ENCODE results near the gene GOPC.
"Not testable (repeated sequence)": the region's sequence is repeated elsewhere in the genome, so short reads cannot be mapped to it uniquely, and the experiment has no call there.

The GOPC gene

DNA sequence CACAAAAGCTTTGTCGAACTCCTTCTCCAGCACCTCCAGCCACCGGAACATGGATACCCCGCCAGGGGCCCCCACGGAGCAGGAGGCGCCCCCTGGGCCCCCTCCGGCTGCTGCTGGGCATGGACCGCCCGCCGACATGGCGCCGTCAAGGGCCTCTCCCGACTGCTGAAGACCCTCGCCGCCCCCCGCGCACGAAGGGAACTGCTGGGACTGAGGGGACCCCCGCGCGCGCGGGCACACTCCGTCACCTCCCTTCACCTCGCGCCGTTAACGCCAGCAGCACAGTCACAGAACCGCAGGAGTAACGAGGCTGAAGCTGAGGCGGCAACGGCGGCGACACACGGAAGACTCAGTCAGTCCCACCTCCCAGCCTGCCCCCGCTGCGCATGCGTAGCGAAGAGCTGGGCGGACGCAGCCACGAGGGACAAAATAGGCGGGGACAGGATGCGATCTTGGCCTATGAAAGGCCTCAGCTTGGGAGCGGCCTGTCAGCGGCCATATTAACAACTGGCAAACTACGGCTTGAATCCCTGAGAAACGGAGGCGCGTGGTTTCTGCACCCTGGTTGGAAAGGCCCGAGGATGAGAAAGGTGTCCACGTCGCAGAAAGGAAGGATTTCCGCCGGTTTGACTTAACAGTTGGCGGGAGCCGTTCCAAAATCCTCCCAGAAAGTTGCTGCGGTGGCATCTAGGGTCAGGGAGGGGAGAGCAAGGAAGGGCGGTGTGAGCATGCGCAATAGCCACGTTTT lies at the start of gene GOPC:
Gene GOPC, minus strand, starts transcription at position 361 of the 748 bp plus-strand sequence. Its CDS starts 223 bp downstream, at position 138.
- peak within 1 kb of the TSS; percentile 95 to 97 for H3K27ac ChIP-seq (ENCODE audit: low read depth in 2 of 2, low read length in 2 of 2)
- peak within 1 kb of the TSS; percentile 94 to 97 for H3K9ac ChIP-seq (ENCODE audit: low read depth in 1 of 2, low read length in 2 of 2)
- peak within 1 kb of the TSS; percentile 93 to 98 for H3K4me3 ChIP-seq (ENCODE audit: low read length in 2 of 2)
- no peaks in the 10 kb centered on the region for H3K9me3 ChIP-seq (ENCODE audit: control insufficient read depth in 2 of 2, low read length in 2 of 2)
- no peaks in the 10 kb centered on the region for H3K27me3 ChIP-seq (ENCODE audit: control insufficient read depth in 2 of 2, insufficient read depth in 2 of 2, low read length in 2 of 2)
- peaks cover 0 to 3% of the 10 kb centered on the region in 2 donors for H3K36me3 ChIP-seq (ENCODE audit: control insufficient read depth in 2 of 2, insufficient read depth in 2 of 2, low read length in 2 of 2)
- peaks cover 11 to 32% of the 10 kb centered on the region in 2 donors for H3K4me1 ChIP-seq (ENCODE audit: control insufficient read depth in 2 of 2, insufficient read depth in 2 of 2, low read length in 2 of 2)

DNA sequence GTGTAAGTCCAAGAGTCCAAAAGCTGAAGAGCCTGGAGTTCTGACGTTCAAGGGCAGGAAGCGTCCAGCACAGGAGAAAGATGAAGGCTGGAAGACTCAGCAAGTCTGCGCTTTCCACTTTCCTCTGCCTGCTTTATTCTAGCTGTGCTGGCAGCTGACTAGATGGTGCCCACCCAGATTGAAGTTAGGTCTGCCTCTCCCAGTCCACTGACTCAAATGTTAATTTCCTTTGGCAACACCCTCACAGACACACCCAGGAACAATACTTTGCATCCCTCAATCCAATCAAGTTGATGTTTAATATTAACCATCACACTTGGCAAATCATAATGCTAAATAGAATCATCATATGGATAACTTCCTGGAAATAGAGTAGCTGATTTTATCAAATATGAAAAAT lies 49.7 kb upstream of the GOPC start:
- H3K4me1 ChIP-seq (ENCODE audit: control insufficient read depth in 2 of 2, insufficient read depth in 2 of 2, low read length in 2 of 2); H3K9ac ChIP-seq (ENCODE audit: low read depth in 1 of 2, low read length in 2 of 2); H3K36me3 ChIP-seq (ENCODE audit: control insufficient read depth in 2 of 2, insufficient read depth in 2 of 2, low read length in 2 of 2); H3K9me3 ChIP-seq (ENCODE audit: control insufficient read depth in 2 of 2, low read length in 2 of 2); H3K4me3 ChIP-seq (ENCODE audit: low read length in 2 of 2); H3K27ac ChIP-seq (ENCODE audit: low read depth in 2 of 2, low read length in 2 of 2); H3K27me3 ChIP-seq (ENCODE audit: control insufficient read depth in 2 of 2, insufficient read depth in 2 of 2, low read length in 2 of 2): not testable (repeated sequence)

DNA sequence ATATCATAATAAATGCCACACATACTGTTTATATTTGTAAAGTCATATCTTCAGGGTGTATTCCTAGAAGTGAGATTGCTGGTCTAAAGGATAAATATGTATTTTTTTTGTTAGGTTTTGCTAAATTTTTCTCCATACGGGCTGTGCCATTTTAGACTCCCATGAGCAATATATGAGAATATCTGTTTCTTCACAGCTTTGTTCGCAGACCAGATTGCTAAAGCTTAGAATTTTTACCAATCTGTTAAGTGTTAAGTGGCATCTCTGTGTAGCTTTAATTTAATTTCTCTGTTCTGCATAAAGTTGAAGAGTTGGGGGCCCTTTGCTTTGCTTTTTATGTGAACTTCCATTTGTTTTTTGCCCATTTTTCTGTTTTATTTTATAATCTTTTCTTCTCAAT lies 40.7 kb upstream of the GOPC start:
- no peaks in the 10 kb centered on the region for H3K36me3 ChIP-seq (ENCODE audit: control insufficient read depth in 2 of 2, insufficient read depth in 2 of 2, low read length in 2 of 2)
- H3K27me3 ChIP-seq (ENCODE audit: control insufficient read depth in 2 of 2, insufficient read depth in 2 of 2, low read length in 2 of 2) = no peaks in the 10 kb centered on the region
- no peaks in the 10 kb centered on the region for H3K4me1 ChIP-seq (ENCODE audit: control insufficient read depth in 2 of 2, insufficient read depth in 2 of 2, low read length in 2 of 2)
- no peaks in the 10 kb centered on the region for H3K9me3 ChIP-seq (ENCODE audit: control insufficient read depth in 2 of 2, low read length in 2 of 2)
- H3K4me3 ChIP-seq (ENCODE audit: low read length in 2 of 2) = no peak overlapping the region
- H3K27ac ChIP-seq (ENCODE audit: low read depth in 2 of 2, low read length in 2 of 2) = no peak overlapping the region
- no peak overlapping the region for H3K9ac ChIP-seq (ENCODE audit: low read depth in 1 of 2, low read length in 2 of 2)

DNA sequence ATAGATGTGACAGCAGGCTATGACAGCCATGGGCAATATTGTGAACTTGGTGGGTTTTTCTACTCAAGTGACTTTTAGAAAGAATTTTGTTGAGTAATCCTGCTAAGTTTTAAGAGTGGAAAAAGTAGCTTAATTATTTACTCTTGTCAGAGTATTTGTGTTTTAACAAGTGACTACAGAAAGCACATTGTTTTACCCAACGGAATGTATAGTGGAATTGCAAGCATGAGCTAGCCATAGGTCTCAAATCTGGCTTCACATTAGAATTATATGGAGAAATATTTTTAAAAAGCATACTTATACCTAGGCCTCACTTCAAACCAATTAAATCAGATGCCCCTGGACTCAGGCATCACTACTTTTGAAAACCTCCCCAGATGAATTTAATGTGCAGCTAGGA lies 35.5 kb upstream of the GOPC start:
- Histone ChIP-seq H3K4me3 (ENCODE audit: low read length in 2 of 2) (no peak overlapping the region), H3K9ac (ENCODE audit: low read depth in 1 of 2, low read length in 2 of 2) (no peak overlapping the region), H3K9me3 (ENCODE audit: control insufficient read depth in 2 of 2, low read length in 2 of 2) (no peaks in the 10 kb centered on the region), H3K27me3 (ENCODE audit: control insufficient read depth in 2 of 2, insufficient read depth in 2 of 2, low read length in 2 of 2) (no peaks in the 10 kb centered on the region), H3K4me1 (ENCODE audit: control insufficient read depth in 2 of 2, insufficient read depth in 2 of 2, low read length in 2 of 2) (no peaks in the 10 kb centered on the region), H3K27ac (ENCODE audit: low read depth in 2 of 2, low read length in 2 of 2) (no peak overlapping the region), H3K36me3 (ENCODE audit: control insufficient read depth in 2 of 2, insufficient read depth in 2 of 2, low read length in 2 of 2) (no peaks in the 10 kb centered on the region)

DNA sequence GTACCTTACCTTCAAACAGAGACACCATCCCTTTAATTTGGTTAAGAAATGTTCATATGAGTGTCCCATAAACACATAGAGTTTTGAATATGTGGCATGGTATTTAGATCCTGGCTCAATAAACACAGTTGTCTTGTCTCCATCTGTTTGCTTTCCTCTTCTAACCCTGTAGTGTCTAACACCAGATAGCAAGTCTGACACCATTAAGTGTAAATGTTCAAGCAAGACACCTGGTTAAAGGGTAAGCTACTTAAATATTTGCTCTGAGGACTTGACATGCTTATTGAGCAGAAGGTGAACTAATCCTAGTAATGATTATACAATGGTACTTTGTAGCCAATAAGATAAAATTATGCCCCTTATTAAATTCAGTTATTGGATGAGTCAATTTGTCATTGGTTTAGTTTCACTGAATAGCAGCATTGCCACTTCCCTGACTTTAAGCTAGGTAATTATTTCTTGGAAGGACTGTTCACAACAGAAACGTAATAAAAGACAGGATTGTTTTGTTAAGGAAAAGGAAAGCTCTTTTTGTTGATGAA lies 26.9 kb upstream of the GOPC start:
- Histone ChIP-seq H3K4me3 (ENCODE audit: low read length in 2 of 2) (no peak overlapping the region), H3K9me3 (ENCODE audit: control insufficient read depth in 2 of 2, low read length in 2 of 2) (peaks cover 0 to 2% of the 10 kb centered on the region in 2 donors), H3K4me1 (ENCODE audit: control insufficient read depth in 2 of 2, insufficient read depth in 2 of 2, low read length in 2 of 2) (no peaks in the 10 kb centered on the region), H3K36me3 (ENCODE audit: control insufficient read depth in 2 of 2, insufficient read depth in 2 of 2, low read length in 2 of 2) (no peaks in the 10 kb centered on the region), H3K9ac (ENCODE audit: low read depth in 1 of 2, low read length in 2 of 2) (no peak overlapping the region), H3K27me3 (ENCODE audit: control insufficient read depth in 2 of 2, insufficient read depth in 2 of 2, low read length in 2 of 2) (no peaks in the 10 kb centered on the region), H3K27ac (ENCODE audit: low read depth in 2 of 2, low read length in 2 of 2) (no peak overlapping the region)

DNA sequence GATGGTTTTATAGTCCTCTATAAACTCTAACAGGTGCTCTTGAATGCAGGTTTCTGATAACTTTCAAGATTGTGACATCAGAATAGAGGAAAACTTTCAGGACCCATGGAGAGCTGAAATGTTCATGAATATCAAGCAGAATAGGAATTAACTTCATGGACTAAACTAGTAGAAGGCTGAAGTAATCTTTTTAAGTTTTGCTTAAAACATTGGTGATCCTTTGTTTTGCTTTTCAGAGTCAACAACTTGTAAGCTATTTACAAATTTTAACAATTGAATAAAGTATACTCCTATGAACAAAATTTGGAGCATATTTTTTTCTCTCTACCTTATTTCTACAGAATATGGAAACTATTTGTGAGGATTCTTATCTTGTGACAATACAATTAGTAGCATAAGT lies 25.2 kb upstream of the GOPC start:
- H3K9me3 ChIP-seq (ENCODE audit: control insufficient read depth in 2 of 2, low read length in 2 of 2) = peaks cover 2 to 3% of the 10 kb centered on the region in 2 donors
- H3K27ac ChIP-seq (ENCODE audit: low read depth in 2 of 2, low read length in 2 of 2) = no peak overlapping the region
- no peaks in the 10 kb centered on the region for H3K36me3 ChIP-seq (ENCODE audit: control insufficient read depth in 2 of 2, insufficient read depth in 2 of 2, low read length in 2 of 2)
- H3K27me3 ChIP-seq (ENCODE audit: control insufficient read depth in 2 of 2, insufficient read depth in 2 of 2, low read length in 2 of 2) = no peaks in the 10 kb centered on the region
- no peak overlapping the region for H3K9ac ChIP-seq (ENCODE audit: low read depth in 1 of 2, low read length in 2 of 2)
- H3K4me1 ChIP-seq (ENCODE audit: control insufficient read depth in 2 of 2, insufficient read depth in 2 of 2, low read length in 2 of 2) = no peaks in the 10 kb centered on the region
- no peak overlapping the region for H3K4me3 ChIP-seq (ENCODE audit: low read length in 2 of 2)

DNA sequence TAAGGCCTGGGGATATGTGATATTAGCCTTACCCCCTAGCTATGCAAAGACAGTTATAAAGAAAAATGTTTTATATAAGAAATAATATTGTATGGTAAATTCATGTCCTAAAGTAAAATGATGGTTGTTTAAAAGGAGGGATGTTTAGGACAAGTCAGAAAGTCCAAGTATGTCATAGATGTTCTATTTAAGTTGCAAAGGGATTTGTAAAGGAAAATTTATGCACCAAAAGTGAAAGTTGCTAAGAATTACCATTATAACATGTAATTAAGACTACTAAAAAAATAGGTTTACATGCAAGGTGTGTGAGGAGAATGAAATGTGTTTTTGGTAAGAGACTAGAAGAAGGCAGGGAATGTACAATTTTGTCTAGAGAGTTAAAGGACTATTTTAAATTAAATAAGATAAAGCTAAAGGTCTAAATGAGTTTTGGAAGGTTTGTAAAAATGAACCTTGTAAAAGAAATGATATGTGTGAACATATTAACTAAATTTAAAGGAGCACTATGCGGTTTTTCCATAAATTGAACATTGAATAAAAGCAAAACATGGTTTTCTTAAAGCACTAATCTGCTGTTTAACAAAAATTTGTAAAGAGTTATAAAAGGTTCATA lies 22.7 kb upstream of the GOPC start:
- Histone ChIP-seq H3K9ac (ENCODE audit: low read depth in 1 of 2, low read length in 2 of 2) (no peak overlapping the region), H3K9me3 (ENCODE audit: control insufficient read depth in 2 of 2, low read length in 2 of 2) (peaks cover 2 to 3% of the 10 kb centered on the region in 2 donors), H3K4me3 (ENCODE audit: low read length in 2 of 2) (no peak overlapping the region)

DNA sequence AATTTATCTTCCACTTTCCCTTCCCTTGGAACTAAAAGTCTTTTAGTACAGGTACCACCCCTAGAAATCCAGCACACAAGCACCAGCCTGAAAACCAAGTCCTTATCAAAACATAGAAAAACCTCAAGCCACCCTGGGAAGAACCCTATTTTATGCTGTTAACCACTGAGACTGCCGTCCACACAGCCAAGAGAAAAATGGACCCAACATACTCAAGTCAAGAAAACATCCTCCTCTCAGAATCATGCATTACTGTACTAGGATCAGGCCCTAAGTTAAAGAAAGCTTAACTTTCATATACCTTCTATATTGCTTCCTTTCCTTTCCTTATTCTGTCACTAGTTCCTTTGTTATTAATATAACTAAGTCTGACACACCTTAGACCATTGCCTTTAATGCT lies 16.9 kb upstream of the GOPC start:
- Histone ChIP-seq H3K9ac (ENCODE audit: low read depth in 1 of 2, low read length in 2 of 2) (no peak overlapping the region), H3K9me3 (ENCODE audit: control insufficient read depth in 2 of 2, low read length in 2 of 2) (peaks cover 0 to 3% of the 10 kb centered on the region in 2 donors), H3K4me1 (ENCODE audit: control insufficient read depth in 2 of 2, insufficient read depth in 2 of 2, low read length in 2 of 2) (no peaks in the 10 kb centered on the region), H3K27me3 (ENCODE audit: control insufficient read depth in 2 of 2, insufficient read depth in 2 of 2, low read length in 2 of 2) (no peaks in the 10 kb centered on the region), H3K4me3 (ENCODE audit: low read length in 2 of 2) (no peak overlapping the region), H3K27ac (ENCODE audit: low read depth in 2 of 2, low read length in 2 of 2) (no peak overlapping the region), H3K36me3 (ENCODE audit: control insufficient read depth in 2 of 2, insufficient read depth in 2 of 2, low read length in 2 of 2) (no peaks in the 10 kb centered on the region)

More for the DNA sequence above, 22.7 kb upstream of the GOPC start:
- H3K27me3 ChIP-seq (ENCODE audit: control insufficient read depth in 2 of 2, insufficient read depth in 2 of 2, low read length in 2 of 2) = no peaks in the 10 kb centered on the region
- H3K36me3 ChIP-seq (ENCODE audit: control insufficient read depth in 2 of 2, insufficient read depth in 2 of 2, low read length in 2 of 2) = no peaks in the 10 kb centered on the region
- H3K4me1 ChIP-seq (ENCODE audit: control insufficient read depth in 2 of 2, insufficient read depth in 2 of 2, low read length in 2 of 2) = no peaks in the 10 kb centered on the region
- H3K27ac ChIP-seq (ENCODE audit: low read depth in 2 of 2, low read length in 2 of 2) = no peak overlapping the region

DNA sequence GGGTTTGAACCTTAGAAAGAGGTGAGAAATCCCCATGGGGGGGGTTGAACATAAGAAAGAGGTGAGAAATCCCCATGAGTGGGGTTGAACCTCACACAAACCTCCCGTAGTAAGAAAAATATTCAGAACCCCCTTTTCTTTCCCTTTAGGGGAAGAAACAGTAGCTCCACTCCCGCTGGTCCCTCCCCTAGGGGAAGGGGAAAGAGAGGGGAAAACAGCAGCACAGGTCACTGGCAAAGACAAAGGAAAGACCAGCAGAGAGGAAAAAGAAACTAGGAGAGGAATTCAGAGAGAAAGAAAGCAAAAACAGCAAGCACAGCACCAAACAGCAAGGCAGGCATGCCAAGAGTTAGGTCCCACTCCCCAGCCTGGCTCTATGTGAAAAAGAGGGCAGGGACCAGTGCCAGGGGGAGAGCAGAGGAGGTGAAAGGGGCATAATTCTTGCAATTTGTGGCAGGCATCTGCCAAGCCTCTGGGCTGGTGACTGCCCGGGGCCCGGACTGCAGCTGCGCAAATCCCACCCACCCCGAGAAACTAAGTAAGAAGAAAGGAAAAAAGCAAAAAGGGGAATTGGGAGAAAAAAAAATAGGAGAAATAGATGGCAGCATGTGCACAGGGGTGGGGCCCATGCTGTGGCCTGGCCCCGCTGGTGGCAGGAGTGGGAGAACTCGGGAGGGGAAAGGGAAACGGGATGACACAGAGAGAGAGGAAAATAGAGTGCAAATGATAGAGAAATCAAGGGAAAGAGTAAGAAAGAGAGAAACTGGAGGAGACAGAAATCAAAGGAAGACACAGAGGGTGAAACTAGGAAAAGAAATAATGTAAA lies 15.1 kb upstream of the GOPC start:
- no peak overlapping the region for H3K27ac ChIP-seq (ENCODE audit: low read depth in 2 of 2, low read length in 2 of 2)
- no peak overlapping the region for H3K9ac ChIP-seq (ENCODE audit: low read depth in 1 of 2, low read length in 2 of 2)
- no peaks in the 10 kb centered on the region for H3K27me3 ChIP-seq (ENCODE audit: control insufficient read depth in 2 of 2, insufficient read depth in 2 of 2, low read length in 2 of 2)
- H3K4me3 ChIP-seq (ENCODE audit: low read length in 2 of 2) = no peak overlapping the region
- no peaks in the 10 kb centered on the region for H3K9me3 ChIP-seq (ENCODE audit: control insufficient read depth in 2 of 2, low read length in 2 of 2)
- no peaks in the 10 kb centered on the region for H3K4me1 ChIP-seq (ENCODE audit: control insufficient read depth in 2 of 2, insufficient read depth in 2 of 2, low read length in 2 of 2)
- no peaks in the 10 kb centered on the region for H3K36me3 ChIP-seq (ENCODE audit: control insufficient read depth in 2 of 2, insufficient read depth in 2 of 2, low read length in 2 of 2)

All from mucosa of rectum (tissue), 2 donors.